ENCODE data around the gene KCTD3. TPM values are rescaled to one million over a fixed set of nuclear protein-coding genes. Genes with fewer than 3 reads are reported as not detected.

KCTD3 gene
- total and polyA plus RNA-seq, 10 of the 15 experiments (the other 5 are each of a cell fraction or from before 2014, with no cell fraction given): 3.6 to 19.8 (median 10.7) TPM

DNA sequence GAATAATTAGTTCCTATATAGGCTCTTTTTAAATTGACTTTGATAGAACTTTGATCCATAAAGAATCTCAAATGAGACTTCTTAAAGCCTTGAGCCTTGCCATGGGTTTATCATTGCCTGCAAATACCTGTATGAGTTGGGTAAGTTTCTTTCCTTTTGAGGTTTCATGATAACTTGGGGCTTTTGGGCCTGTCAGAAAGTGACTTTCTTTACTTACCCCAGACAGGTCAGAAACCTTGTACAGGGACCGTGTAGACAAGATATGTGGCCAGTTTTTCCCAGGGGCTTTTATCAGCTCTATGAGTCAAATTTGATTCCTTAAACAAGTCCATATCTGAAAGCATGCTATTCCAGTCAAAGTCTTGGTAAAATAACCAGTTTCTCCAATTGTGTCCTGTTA is 17.3 kb downstream of the KCTD3 start:
- no peaks in the 10 kb centered on the region for H4K20me1 ChIP-seq (ENCODE audit: control insufficient read depth, insufficient read depth)
- intact Hi-C loops (cut with micrococcal nuclease; ENCODE audit: unreplicated experiment): loop anchor here (1.0 kb wide), 1 partner anchor 14 kb away; no protein-coding TSS in a partner anchor
- BruUV-seq (replicated peaks): no TSS peak
- TF ChIP-seq IKZF2 (IDR thresholded peaks at IDR 0.05) (peak in 1 of 2 experiments; percentile 39; a peak in 1 of 4 replicates), ZSCAN29 (IDR thresholded peaks at IDR 0.05) (peak; percentile 99), RUNX3 (IDR thresholded peaks at IDR 0.05; ENCODE audit: low read length) (peak; percentile 81), CHD1 (IDR thresholded peaks at IDR 0.05; ENCODE audit: low read depth, low read length) (no peak), SPI1 (IDR thresholded peaks at IDR 0.05; ENCODE audit: borderline replicate concordance, insufficient read depth, low read depth, low read length) (no peak)
- TF ChIP-seq, protein P1, sequence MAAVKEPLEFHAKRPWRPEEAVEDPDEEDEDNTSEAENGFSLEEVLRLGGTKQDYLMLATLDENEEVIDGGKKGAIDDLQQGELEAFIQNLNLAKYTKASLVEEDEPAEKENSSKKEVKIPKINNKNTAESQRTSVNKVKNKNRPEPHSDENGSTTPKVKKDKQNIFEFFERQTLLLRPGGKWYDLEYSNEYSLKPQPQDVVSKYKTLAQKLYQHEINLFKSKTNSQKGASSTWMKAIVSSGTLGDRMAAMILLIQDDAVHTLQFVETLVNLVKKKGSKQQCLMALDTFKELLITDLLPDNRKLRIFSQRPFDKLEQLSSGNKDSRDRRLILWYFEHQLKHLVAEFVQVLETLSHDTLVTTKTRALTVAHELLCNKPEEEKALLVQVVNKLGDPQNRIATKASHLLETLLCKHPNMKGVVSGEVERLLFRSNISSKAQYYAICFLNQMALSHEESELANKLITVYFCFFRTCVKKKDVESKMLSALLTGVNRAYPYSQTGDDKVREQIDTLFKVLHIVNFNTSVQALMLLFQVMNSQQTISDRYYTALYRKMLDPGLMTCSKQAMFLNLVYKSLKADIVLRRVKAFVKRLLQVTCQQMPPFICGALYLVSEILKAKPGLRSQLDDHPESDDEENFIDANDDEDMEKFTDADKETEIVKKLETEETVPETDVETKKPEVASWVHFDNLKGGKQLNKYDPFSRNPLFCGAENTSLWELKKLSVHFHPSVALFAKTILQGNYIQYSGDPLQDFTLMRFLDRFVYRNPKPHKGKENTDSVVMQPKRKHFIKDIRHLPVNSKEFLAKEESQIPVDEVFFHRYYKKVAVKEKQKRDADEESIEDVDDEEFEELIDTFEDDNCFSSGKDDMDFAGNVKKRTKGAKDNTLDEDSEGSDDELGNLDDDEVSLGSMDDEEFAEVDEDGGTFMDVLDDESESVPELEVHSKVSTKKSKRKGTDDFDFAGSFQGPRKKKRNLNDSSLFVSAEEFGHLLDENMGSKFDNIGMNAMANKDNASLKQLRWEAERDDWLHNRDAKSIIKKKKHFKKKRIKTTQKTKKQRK (IDR thresholded peaks at IDR 0.05; ENCODE audit: low read depth, low read length): no peak
- TF ChIP-seq, protein P2, sequence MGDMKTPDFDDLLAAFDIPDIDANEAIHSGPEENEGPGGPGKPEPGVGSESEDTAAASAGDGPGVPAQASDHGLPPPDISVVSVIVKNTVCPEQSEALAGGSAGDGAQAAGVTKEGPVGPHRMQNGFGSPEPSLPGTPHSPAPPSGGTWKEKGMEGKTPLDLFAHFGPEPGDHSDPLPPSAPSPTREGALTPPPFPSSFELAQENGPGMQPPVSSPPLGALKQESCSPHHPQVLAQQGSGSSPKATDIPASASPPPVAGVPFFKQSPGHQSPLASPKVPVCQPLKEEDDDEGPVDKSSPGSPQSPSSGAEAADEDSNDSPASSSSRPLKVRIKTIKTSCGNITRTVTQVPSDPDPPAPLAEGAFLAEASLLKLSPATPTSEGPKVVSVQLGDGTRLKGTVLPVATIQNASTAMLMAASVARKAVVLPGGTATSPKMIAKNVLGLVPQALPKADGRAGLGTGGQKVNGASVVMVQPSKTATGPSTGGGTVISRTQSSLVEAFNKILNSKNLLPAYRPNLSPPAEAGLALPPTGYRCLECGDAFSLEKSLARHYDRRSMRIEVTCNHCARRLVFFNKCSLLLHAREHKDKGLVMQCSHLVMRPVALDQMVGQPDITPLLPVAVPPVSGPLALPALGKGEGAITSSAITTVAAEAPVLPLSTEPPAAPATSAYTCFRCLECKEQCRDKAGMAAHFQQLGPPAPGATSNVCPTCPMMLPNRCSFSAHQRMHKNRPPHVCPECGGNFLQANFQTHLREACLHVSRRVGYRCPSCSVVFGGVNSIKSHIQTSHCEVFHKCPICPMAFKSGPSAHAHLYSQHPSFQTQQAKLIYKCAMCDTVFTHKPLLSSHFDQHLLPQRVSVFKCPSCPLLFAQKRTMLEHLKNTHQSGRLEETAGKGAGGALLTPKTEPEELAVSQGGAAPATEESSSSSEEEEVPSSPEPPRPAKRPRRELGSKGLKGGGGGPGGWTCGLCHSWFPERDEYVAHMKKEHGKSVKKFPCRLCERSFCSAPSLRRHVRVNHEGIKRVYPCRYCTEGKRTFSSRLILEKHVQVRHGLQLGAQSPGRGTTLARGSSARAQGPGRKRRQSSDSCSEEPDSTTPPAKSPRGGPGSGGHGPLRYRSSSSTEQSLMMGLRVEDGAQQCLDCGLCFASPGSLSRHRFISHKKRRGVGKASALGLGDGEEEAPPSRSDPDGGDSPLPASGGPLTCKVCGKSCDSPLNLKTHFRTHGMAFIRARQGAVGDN (IDR thresholded peaks at IDR 0.05): no peak
- TF ChIP-seq, protein P3, sequence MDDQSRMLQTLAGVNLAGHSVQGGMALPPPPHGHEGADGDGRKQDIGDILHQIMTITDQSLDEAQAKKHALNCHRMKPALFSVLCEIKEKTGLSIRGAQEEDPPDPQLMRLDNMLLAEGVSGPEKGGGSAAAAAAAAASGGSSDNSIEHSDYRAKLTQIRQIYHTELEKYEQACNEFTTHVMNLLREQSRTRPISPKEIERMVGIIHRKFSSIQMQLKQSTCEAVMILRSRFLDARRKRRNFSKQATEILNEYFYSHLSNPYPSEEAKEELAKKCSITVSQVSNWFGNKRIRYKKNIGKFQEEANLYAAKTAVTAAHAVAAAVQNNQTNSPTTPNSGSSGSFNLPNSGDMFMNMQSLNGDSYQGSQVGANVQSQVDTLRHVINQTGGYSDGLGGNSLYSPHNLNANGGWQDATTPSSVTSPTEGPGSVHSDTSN (IDR thresholded peaks at IDR 0.05; ENCODE audit: insufficient replicate concordance, low read depth, low read length): no peak
- TF ChIP-seq, protein P4, sequence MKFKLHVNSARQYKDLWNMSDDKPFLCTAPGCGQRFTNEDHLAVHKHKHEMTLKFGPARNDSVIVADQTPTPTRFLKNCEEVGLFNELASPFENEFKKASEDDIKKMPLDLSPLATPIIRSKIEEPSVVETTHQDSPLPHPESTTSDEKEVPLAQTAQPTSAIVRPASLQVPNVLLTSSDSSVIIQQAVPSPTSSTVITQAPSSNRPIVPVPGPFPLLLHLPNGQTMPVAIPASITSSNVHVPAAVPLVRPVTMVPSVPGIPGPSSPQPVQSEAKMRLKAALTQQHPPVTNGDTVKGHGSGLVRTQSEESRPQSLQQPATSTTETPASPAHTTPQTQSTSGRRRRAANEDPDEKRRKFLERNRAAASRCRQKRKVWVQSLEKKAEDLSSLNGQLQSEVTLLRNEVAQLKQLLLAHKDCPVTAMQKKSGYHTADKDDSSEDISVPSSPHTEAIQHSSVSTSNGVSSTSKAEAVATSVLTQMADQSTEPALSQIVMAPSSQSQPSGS (IDR thresholded peaks at IDR 0.05; ENCODE audit: low read length): peak; percentile 45; the same call in 1 of the 2 replicates
- TF ChIP-seq, protein P5, sequence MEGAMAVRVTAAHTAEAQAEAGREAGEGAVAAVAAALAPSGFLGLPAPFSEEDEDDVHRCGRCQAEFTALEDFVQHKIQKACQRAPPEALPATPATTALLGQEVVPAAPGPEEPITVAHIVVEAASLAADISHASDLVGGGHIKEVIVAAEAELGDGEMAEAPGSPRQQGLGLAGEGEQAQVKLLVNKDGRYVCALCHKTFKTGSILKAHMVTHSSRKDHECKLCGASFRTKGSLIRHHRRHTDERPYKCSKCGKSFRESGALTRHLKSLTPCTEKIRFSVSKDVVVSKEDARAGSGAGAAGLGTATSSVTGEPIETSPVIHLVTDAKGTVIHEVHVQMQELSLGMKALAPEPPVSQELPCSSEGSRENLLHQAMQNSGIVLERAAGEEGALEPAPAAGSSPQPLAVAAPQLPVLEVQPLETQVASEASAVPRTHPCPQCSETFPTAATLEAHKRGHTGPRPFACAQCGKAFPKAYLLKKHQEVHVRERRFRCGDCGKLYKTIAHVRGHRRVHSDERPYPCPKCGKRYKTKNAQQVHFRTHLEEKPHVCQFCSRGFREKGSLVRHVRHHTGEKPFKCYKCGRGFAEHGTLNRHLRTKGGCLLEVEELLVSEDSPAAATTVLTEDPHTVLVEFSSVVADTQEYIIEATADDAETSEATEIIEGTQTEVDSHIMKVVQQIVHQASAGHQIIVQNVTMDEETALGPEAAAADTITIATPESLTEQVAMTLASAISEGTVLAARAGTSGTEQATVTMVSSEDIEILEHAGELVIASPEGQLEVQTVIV (IDR thresholded peaks at IDR 0.05; ENCODE audit: borderline replicate concordance, partially characterized antibody): no peak

More for the DNA sequence above, 17.3 kb downstream of the KCTD3 start:
- no peaks in the 10 kb centered on the region for H3K27me3 ChIP-seq (replicated peaks in 1 of 2; ENCODE audit: control insufficient read depth in 2 of 2, insufficient read depth in 2 of 2, low read length in 1 of 2)
- H3K36me3 ChIP-seq (ENCODE audit: control insufficient read depth in 2 of 2, insufficient read depth in 2 of 2, low read length in 1 of 2): peaks cover 0 to 7% of the 10 kb centered on the region in 2 experiments; a peak in 1 of 4 replicates
- DNase-seq (ENCODE audit: low read depth, low spot score) (no peak), ATAC-seq (peak; percentile 87), FAIRE-seq (peak; percentile 74)
- H3K79me2 ChIP-seq (ENCODE audit: control insufficient read depth, insufficient read depth, low read length): no peaks in the 10 kb centered on the region
- no peak overlapping the region for H2AFZ ChIP-seq (ENCODE audit: control insufficient read depth, low read depth, low read length)
- H3K9me3 ChIP-seq (replicated peaks; ENCODE audit: control insufficient read depth, insufficient read depth, low read length): no peaks in the 10 kb centered on the region
- SMC1A ChIA-PET (ENCODE audit: uncharacterized antibody, unreplicated experiment): interaction anchor here (0.5 to 2.1 kb wide), 9 partner anchors 10 to 82 kb away, joined by 3 to 7 read pairs (median 4); no protein-coding TSS in a partner anchor
- POLR2A ChIA-PET: no interaction called here
- no peak overlapping the region for H3K4me3 ChIP-seq
- in situ Hi-C loops (cut with MboI): no loop called here
- H3K4me2 ChIP-seq (ENCODE audit: control insufficient read depth, insufficient read depth): no peak overlapping the region
- RAD21 ChIA-PET (ENCODE audit: unreplicated experiment): interaction anchor here (1.2 to 1.4 kb wide), 2 partner anchors 11 to 16 kb away, joined by 3 read pairs; no protein-coding TSS in a partner anchor
- 0% methylated on average over 1 of the region's 1 CpG for WGBS (ENCODE audit: insufficient coverage, insufficient replicate concordance, low lambda C conversion rate, missing lambda C conversion rate)
- CTCF ChIA-PET: interaction anchor here (1.1 to 1.3 kb wide), 3 partner anchors 17 to 57 kb away, joined by 3 read pairs; no protein-coding TSS in a partner anchor
- H3K9ac ChIP-seq (ENCODE audit: control insufficient read depth, insufficient read depth, low read length): no peak overlapping the region
- no peaks in the 10 kb centered on the region for H3K4me1 ChIP-seq (ENCODE audit: control insufficient read depth, insufficient read depth, low read length)
- H3K27ac ChIP-seq (ENCODE audit: control insufficient read depth, insufficient read depth): peak overlapping the region; percentile 46; the same call in 1 of the 2 replicates
